Neural progenitor cell (in vitro differentiated cells): ENCODE results near the gene MAP2K5. TPM values are rescaled to one million over a fixed set of nuclear protein-coding genes. Genes with fewer than 3 reads are reported as not detected.

ENCODE experiments used
- DNase-seq: peaks from one replicate; pipeline ENCODE4 v3.0.0-alpha.2; 2016; ENCODE audit warnings: low spot score
- H2AFZ ChIP-seq: fragments of 200-600 bp; sonication (generic); replicated peaks from 2 replicates; pipeline ENCODE4 v1.6.1; 2016; ENCODE audit warnings: antibody characterized with exemption
- H3F3A ChIP-seq: fragments of 200-600 bp; sonication (generic); 2 replicates; pipeline ENCODE4 v1.6.1; 2016; ENCODE audit warnings: antibody characterized with exemption, low read depth
- H3K27ac ChIP-seq: fragments of 200-600 bp; sonication (generic); 2 replicates; pipeline ENCODE4 v1.5.1; 2016; ENCODE audit warnings: mild to moderate bottlenecking
- H3K27me3 ChIP-seq: fragments of 200-600 bp; sonication (generic); 2 replicates; pipeline ENCODE4 v1.6.1; 2016; ENCODE audit warnings: mild to moderate bottlenecking, moderate library complexity
- H3K36me3 ChIP-seq: fragments of 200-600 bp; sonication (generic); 2 replicates; pipeline ENCODE4 v1.5.1; 2016
- H3K4me1 ChIP-seq: fragments of 200-600 bp; sonication (generic); 2 replicates; pipeline ENCODE4 v1.6.1; 2016; ENCODE audit warnings: mixed run types
- H3K4me2 ChIP-seq: fragments of 200-600 bp; sonication (generic); 2 replicates; pipeline ENCODE4 v1.6.1; 2016
- H3K4me3 ChIP-seq: fragments of 200-600 bp; sonication (generic); 2 replicates; pipeline ENCODE4 v1.5.1; 2016
- H3K79me2 ChIP-seq: fragments of 200-600 bp; sonication (generic); 2 replicates; pipeline ENCODE4 v1.6.1; 2016; ENCODE audit warnings: low read depth
- H3K9ac ChIP-seq: fragments of 200-600 bp; sonication (generic); 2 replicates; pipeline ENCODE4 v1.6.1; 2016
- H3K9me3 ChIP-seq: fragments of 200-600 bp; sonication (generic); 2 replicates; pipeline ENCODE4 v1.5.1; 2016; ENCODE audit warnings: low read depth
- H4K20me1 ChIP-seq: fragments of 200-600 bp; sonication (generic); 2 replicates; pipeline ENCODE4 v1.6.1; 2016; ENCODE audit warnings: low read depth
- H3K27ac Mint-ChIP-seq: 3 replicates; pipeline ENCODE4 v1.8.0; 2021; ENCODE audit warnings: mixed read lengths
- H3K27me3 Mint-ChIP-seq: 2 replicates; pipeline ENCODE4 v1.8.0; 2022; ENCODE audit warnings: low read depth, mild to moderate bottlenecking, inconsistent platforms, moderate library complexity, mixed read lengths; ENCODE audit not compliant: insufficient read depth
- H3K36me3 Mint-ChIP-seq: 3 replicates; pipeline ENCODE4 v1.8.0; 2021; ENCODE audit warnings: mixed read lengths
- H3K4me1 Mint-ChIP-seq: 3 replicates; pipeline ENCODE4 v1.8.0; 2021; ENCODE audit warnings: mixed read lengths
- H3K4me3 Mint-ChIP-seq: 3 replicates; pipeline ENCODE4 v1.8.0; 2021; ENCODE audit warnings: mild to moderate bottlenecking, moderate library complexity, mixed read lengths
- H3K9me3 Mint-ChIP-seq: 3 replicates; pipeline ENCODE4 v1.8.0; 2020; ENCODE audit warnings: mixed read lengths
- CTCF ChIP-seq: fragments of 200-600 bp; sonication (generic); IDR thresholded peaks from 2 replicates; pipeline ENCODE4 v1.5.1; 2017; ENCODE audit warnings: antibody characterized with exemption, mild to moderate bottlenecking
- EZH2 ChIP-seq: fragments of 200-600 bp; sonication (generic); IDR thresholded peaks from 2 replicates; pipeline ENCODE4 v1.6.1; 2017; ENCODE audit warnings: antibody characterized with exemption, mild to moderate bottlenecking, moderate library complexity
- EZH2phosphoT487 ChIP-seq: fragments of 200-600 bp; sonication (generic); IDR thresholded peaks from 2 replicates; pipeline ENCODE4 v1.6.1; 2017; ENCODE audit warnings: antibody characterized with exemption
- total RNA-seq: library from RNA; depleted of rRNA; stranded (reverse); fragments of >200 nt; gene quantifications from 2 replicates; pipeline ENCODE4 v1.2.3, GENCODE V29; 2015; ENCODE audit warnings: low replicate concordance

The MAP2K5 gene
- total RNA-seq, 1 donor from 2014 or later, result 17.2 TPM

GRCh38 chr15:67753891-67754290 is 211.4 kb downstream of the MAP2K5 start:
- Histone ChIP-seq H3K4me2 (no peak overlapping the region), H4K20me1 (no peaks in the 10 kb centered on the region), H3K36me3 (no peaks in the 10 kb centered on the region), H3K27ac (no peak overlapping the region), H2AFZ (no peak overlapping the region), H3K4me1 (peaks cover 3% of the 10 kb centered on the region), H3K27me3 (no peaks in the 10 kb centered on the region), H3K79me2 (no peaks in the 10 kb centered on the region), H3F3A (no peaks in the 10 kb centered on the region), H3K9me3 (no peaks in the 10 kb centered on the region), H3K4me3 (no peak overlapping the region), H3K9ac (no peak overlapping the region)
- H3K4me1 Mint-ChIP-seq, result peaks cover 5% of the 10 kb centered on the region
- H3K9me3 Mint-ChIP-seq, result no peaks in the 10 kb centered on the region
- no peak overlapping the region for H3K4me3 Mint-ChIP-seq
- no peak for DNase-seq
- TF ChIP-seq EZH2phosphoT487, result no peak
- TF ChIP-seq EZH2, result no peak
- TF ChIP-seq CTCF, result no peak
- peaks cover 4% of the 10 kb centered on the region for H3K36me3 Mint-ChIP-seq
- no peaks in the 10 kb centered on the region for H3K27me3 Mint-ChIP-seq
- no peak overlapping the region for H3K27ac Mint-ChIP-seq

- H3K27ac Mint-ChIP-seq, result no peak overlapping the region
Observed at GRCh38 chr15:67755264-67755663, 212.8 kb downstream of the MAP2K5 start.

GRCh38 chr15:67755936-67756335 is 213.4 kb downstream of the MAP2K5 start:
- no peaks in the 10 kb centered on the region for H3K36me3 ChIP-seq
- DNase-seq, result no peak
- peaks cover 2% of the 10 kb centered on the region for H3K36me3 Mint-ChIP-seq
- peaks cover 20% of the 10 kb centered on the region for H3K4me1 Mint-ChIP-seq
- no peaks in the 10 kb centered on the region for H3K27me3 Mint-ChIP-seq
- TF ChIP-seq EZH2phosphoT487 (no peak), CTCF (no peak), EZH2 (no peak)
- H3K4me2 ChIP-seq, result no peak overlapping the region
- H3F3A ChIP-seq, result no peaks in the 10 kb centered on the region
- no peak overlapping the region for H3K27ac Mint-ChIP-seq
- no peaks in the 10 kb centered on the region for H3K79me2 ChIP-seq
- no peaks in the 10 kb centered on the region for H3K9me3 ChIP-seq
- no peaks in the 10 kb centered on the region for H3K27me3 ChIP-seq
- H3K4me1 ChIP-seq, result no peaks in the 10 kb centered on the region
- H3K27ac ChIP-seq, result no peak overlapping the region
- no peak overlapping the region for H3K9ac ChIP-seq
- no peaks in the 10 kb centered on the region for H3K9me3 Mint-ChIP-seq
- H4K20me1 ChIP-seq, result no peaks in the 10 kb centered on the region
- no peak overlapping the region for H3K4me3 Mint-ChIP-seq
- no peak overlapping the region for H2AFZ ChIP-seq
- no peak overlapping the region for H3K4me3 ChIP-seq

More at GRCh38 chr15:67755264-67755663, 212.8 kb downstream of the MAP2K5 start:
- H4K20me1 ChIP-seq, result no peaks in the 10 kb centered on the region
- no peak for DNase-seq
- no peak overlapping the region for H3K4me2 ChIP-seq
- H3K4me3 Mint-ChIP-seq, result no peak overlapping the region
- H3K9me3 Mint-ChIP-seq, result no peaks in the 10 kb centered on the region
- H3K27ac ChIP-seq, result no peak overlapping the region
- no peaks in the 10 kb centered on the region for H3K27me3 ChIP-seq
- H3K9me3 ChIP-seq, result no peaks in the 10 kb centered on the region
- no peak for TF ChIP-seq EZH2phosphoT487
- no peak for TF ChIP-seq EZH2
- no peak for TF ChIP-seq CTCF
- no peaks in the 10 kb centered on the region for H3K4me1 ChIP-seq
- no peaks in the 10 kb centered on the region for H3F3A ChIP-seq
- peaks cover 2% of the 10 kb centered on the region for H3K36me3 Mint-ChIP-seq
- no peaks in the 10 kb centered on the region for H3K79me2 ChIP-seq
- H3K36me3 ChIP-seq, result no peaks in the 10 kb centered on the region
- no peak overlapping the region for H3K4me3 ChIP-seq
- no peak overlapping the region for H2AFZ ChIP-seq
- no peaks in the 10 kb centered on the region for H3K27me3 Mint-ChIP-seq
- H3K4me1 Mint-ChIP-seq, result peaks cover 14% of the 10 kb centered on the region
- H3K9ac ChIP-seq, result no peak overlapping the region
